A673 (cell line): Measurements from ENCODE around the gene RALB.

ENCODE experiments used
- CTCF ChIP-seq: fragments of 300-800, 200-600 bp; sonication (generic); conservative IDR thresholded peaks from 2 replicates; pipeline ENCODE4 v1.5.1; 2017; ENCODE audit warnings: low read depth, mild to moderate bottlenecking, antibody characterized with exemption, low read length, moderate library complexity, mixed read lengths
- EZH2 ChIP-seq: fragments of 200-600 bp; sonication (generic); IDR thresholded peaks from 2 replicates; pipeline ENCODE4 v1.6.1; 2017; ENCODE audit warnings: borderline replicate concordance, low read depth, mild to moderate bottlenecking, mixed read lengths, antibody characterized with exemption, low read length; ENCODE audit not compliant: poor library complexity, severe bottlenecking

GRCh38 chr2:120288016-120288373 is 35.3 kb downstream of the RALB start:
- TF ChIP-seq CTCF (no peak), EZH2 (no peak)
